ENCODE measurements around the gene FMN1.

FMN1 gene

DNA sequence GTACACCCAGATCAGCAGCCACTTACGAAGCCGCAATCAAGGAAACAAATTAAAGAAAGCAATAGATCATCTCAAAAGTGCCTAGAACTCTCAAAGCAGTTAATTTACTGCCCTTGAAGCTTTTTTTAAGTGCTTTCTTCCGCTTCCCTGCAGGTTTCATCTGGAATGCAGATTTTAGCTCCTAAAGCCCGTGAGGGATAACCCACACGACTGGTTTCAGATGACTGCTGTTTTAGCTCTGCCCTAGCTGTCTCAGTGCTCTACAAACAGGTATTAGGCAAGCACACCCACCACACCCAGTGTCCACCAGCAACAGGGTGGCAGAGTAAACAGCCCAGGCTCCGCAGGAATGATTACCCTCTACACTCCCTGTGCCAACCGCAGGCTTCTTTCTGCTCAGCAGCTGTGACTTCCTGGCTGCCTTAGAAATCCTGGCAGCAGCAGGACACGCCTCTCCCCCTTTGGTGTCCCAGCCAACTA lies 126.0 kb downstream of the FMN1 start:
- H3K27ac ChIP-seq, result no peak overlapping the region
- no peaks in the 10 kb centered on the region for H3K9me3 ChIP-seq (ENCODE audit: severe bottlenecking)
- no peak overlapping the region for H3K4me3 ChIP-seq (ENCODE audit: low read depth, low read length)
- no peaks in the 10 kb centered on the region for H3K27me3 ChIP-seq (ENCODE audit: insufficient read depth, low read depth, severe bottlenecking)
- no peak for TF ChIP-seq CTCF (IDR thresholded peaks at IDR 0.05; ENCODE audit: low read depth, low read length)
- DNase-seq, result no peak
- no peaks in the 10 kb centered on the region; the same call in 1 of the 2 replicates for H3K36me3 ChIP-seq

DNA sequence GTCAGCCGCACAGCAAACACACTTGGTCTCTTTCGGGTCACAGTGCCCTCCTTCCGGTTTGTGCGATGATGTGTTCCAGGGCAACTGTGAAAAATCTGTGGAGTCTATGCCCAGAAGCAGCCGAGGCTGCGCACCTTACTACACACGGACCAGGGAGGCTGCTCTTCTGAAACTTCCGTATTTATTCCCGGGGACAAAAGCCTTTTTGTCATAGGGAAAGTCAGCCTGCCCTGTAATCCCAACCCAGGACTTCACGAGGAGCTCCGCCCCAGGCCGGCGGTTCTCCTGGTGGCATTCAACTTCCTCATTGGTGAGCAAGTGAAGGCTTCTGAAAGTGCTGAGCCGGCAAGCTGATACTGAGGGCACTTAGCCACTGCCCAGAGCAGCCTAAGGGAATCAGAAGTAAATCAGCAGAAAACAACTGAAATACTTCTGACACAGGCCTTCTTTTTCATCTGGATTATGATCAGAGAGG lies 126.5 kb downstream of the FMN1 start:
- Histone ChIP-seq H3K36me3 (no peaks in the 10 kb centered on the region; the same call in 1 of the 2 replicates), H3K9me3 (ENCODE audit: severe bottlenecking) (no peaks in the 10 kb centered on the region), H3K27me3 (ENCODE audit: insufficient read depth, low read depth, severe bottlenecking) (no peaks in the 10 kb centered on the region), H3K4me3 (ENCODE audit: low read depth, low read length) (no peak overlapping the region), H3K27ac (no peak overlapping the region)
- DNase-seq, result no peak
- TF ChIP-seq CTCF (IDR thresholded peaks at IDR 0.05; ENCODE audit: low read depth, low read length), result no peak

DNA sequence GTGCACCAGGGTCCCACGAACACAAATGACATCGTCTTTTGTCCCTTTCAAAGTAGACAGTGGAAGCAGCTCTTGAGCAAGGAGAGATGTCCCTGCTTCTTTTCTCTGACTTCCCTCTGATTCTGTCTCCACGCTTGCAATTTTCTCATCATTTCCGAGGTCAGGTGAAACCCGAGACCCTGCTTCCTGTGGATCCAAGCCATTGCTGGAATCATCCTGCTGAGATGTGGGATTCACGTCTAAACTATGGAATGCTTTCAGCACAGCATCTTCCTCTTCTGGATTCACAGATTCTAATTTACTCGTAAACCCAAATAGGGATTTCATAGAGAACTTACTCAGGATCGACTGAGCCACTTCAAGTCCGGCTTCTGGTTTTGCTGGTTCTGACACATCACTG lies 127.1 kb downstream of the FMN1 start:
- H3K27ac ChIP-seq, result no peak overlapping the region
- no peak for DNase-seq

DNA sequence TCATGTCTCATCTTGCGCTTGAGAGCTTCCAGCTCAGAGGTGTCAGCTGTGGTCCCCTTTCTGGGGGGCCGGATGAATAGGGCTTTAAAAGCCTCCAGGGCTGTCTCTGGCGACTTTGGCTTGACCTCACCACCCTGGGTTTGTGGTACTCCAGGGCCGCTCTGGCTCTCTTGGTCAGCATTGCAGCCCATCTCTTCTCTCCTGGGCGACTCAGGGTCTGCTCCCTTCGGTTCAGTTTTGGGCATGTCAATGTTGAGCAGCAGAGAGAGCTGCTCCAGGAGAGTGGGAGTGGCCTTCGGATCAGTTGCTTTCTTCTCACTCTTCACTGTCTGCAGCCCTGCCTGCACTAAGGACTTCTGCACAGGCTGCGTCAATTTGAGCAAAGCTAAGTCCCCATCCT lies 127.9 kb downstream of the FMN1 start:
- TF ChIP-seq CTCF (IDR thresholded peaks at IDR 0.05; ENCODE audit: low read depth, low read length), result no peak
- no peak overlapping the region for H3K4me3 ChIP-seq (ENCODE audit: low read depth, low read length)
- no peak overlapping the region for H3K27ac ChIP-seq
- DNase-seq, result no peak
- H3K9me3 ChIP-seq (ENCODE audit: severe bottlenecking), result no peaks in the 10 kb centered on the region
- H3K27me3 ChIP-seq (ENCODE audit: insufficient read depth, low read depth, severe bottlenecking), result no peaks in the 10 kb centered on the region
- no peaks in the 10 kb centered on the region; the same call in 1 of the 2 replicates for H3K36me3 ChIP-seq

More for the DNA sequence above, 127.1 kb downstream of the FMN1 start:
- TF ChIP-seq CTCF (IDR thresholded peaks at IDR 0.05; ENCODE audit: low read depth, low read length), result no peak
- Histone ChIP-seq H3K4me3 (ENCODE audit: low read depth, low read length) (no peak overlapping the region), H3K36me3 (no peaks in the 10 kb centered on the region; the same call in 1 of the 2 replicates), H3K27me3 (ENCODE audit: insufficient read depth, low read depth, severe bottlenecking) (no peaks in the 10 kb centered on the region), H3K9me3 (ENCODE audit: severe bottlenecking) (no peaks in the 10 kb centered on the region)

DNA sequence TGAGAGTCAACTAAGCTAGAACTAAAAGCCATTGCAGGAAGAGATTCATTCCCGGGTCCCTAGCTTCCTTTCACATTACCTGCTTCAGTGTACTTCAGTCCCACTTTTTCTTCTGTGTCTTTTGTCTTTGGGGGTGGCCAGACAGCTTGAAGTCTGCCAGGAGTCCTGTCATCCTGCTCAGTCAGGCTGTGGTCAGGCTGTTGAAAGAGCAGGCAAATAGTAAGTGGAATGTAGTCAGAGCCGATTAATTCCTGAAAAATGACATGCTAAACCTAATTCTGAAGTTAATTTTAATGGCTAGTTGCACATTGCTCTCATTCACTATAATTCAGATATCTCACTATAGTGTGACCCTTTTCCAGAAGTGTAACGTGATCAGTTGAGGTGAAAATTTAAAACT lies 129.6 kb downstream of the FMN1 start:
- H3K27me3 ChIP-seq (ENCODE audit: insufficient read depth, low read depth, severe bottlenecking), result no peaks in the 10 kb centered on the region
- TF ChIP-seq CTCF (IDR thresholded peaks at IDR 0.05; ENCODE audit: low read depth, low read length), result no peak
- no peaks in the 10 kb centered on the region for H3K9me3 ChIP-seq (ENCODE audit: severe bottlenecking)
- no peak overlapping the region for H3K4me3 ChIP-seq (ENCODE audit: low read depth, low read length)
- H3K27ac ChIP-seq, result no peak overlapping the region
- no peaks in the 10 kb centered on the region; the same call in none of the 2 replicates for H3K36me3 ChIP-seq
- DNase-seq, result no peak

DNA sequence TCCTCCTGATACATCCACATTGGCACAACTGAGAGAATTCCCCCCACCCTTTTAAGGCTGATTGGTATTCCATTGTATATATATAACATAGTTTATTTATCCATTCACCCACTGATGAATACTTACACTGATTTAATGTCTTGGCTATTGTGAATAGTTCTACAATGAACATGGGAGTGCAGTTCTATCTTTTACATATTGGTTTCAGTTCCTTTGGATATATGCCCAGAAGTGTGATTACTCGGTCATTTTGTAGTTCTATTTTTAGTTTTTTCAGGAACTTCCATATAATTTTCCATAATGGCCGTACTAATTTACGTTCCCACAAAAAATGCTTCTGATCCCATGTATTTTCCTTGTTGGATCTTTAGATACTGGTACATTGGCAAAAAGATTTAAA lies 135.3 kb downstream of the FMN1 start:
- Histone ChIP-seq H3K9me3 (ENCODE audit: severe bottlenecking) (no peaks in the 10 kb centered on the region), H3K27ac (no peak overlapping the region), H3K4me3 (ENCODE audit: low read depth, low read length) (no peak overlapping the region), H3K27me3 (ENCODE audit: insufficient read depth, low read depth, severe bottlenecking) (no peaks in the 10 kb centered on the region), H3K36me3 (no peaks in the 10 kb centered on the region; the same call in 1 of the 2 replicates)
- DNase-seq, result no peak
- no peak for TF ChIP-seq CTCF (IDR thresholded peaks at IDR 0.05; ENCODE audit: low read depth, low read length)

Data from WERI-Rb-1 (cell line).